H1 (cell line): Measurements from ENCODE around the gene GRM1. TPM values are rescaled to one million over a fixed set of nuclear protein-coding genes. Genes with fewer than 3 reads are reported as not detected.

Experiments
- CTCF ChIA-PET: fragments of 300-600 bp; sonication (Branson Sonifier 250); formaldehyde crosslinking; loops from one replicate; lab custom pipeline; 2021; ENCODE audit not compliant: partially characterized antibody; lab: Charles Lee
- POLR2A ChIA-PET: fragments of 300-600 bp; sonication (Branson Sonifier 250); formaldehyde crosslinking; loops from one replicate; lab custom pipeline; 2021; ENCODE audit warnings: inconsistent platforms; ENCODE audit not compliant: partially characterized antibody; lab: Charles Lee
- DNase-seq, 2 experiments: peaks; one replicate each; pipeline versions ENCODE4 v3.0.0 to v3.0.0-alpha.2; 2010 to 2022; ENCODE audit warnings: low spot score in 2 of 2, low read depth in 1 of 2, mixed read lengths in 1 of 2
- FAIRE-seq: peaks from 2 replicates; lab custom pipeline; 2011; peaks lifted over from hg19 to GRCh38; lab: Jason Lieb, UNC
- H2AFZ ChIP-seq: 2 replicates; pipeline ENCODE4 v1.8.1; 2012; ENCODE audit warnings: low read length, inconsistent platforms
- H2AK5ac ChIP-seq: 2 replicates; pipeline ENCODE4 v1.6.1; 2013; ENCODE audit warnings: low read depth, low read length
- H2BK120ac ChIP-seq: replicated peaks from 2 replicates; pipeline ENCODE3; 2013; ENCODE audit warnings: low read depth, low read length, inconsistent platforms
- H2BK12ac ChIP-seq: 2 replicates; pipeline ENCODE4 v1.6.1; 2013; ENCODE audit warnings: low read depth, low read length
- H2BK15ac ChIP-seq: 2 replicates; pipeline ENCODE4 v1.6.1; 2013; ENCODE audit warnings: low read length
- H2BK20ac ChIP-seq: 2 replicates; pipeline ENCODE4 v1.6.1; 2013; ENCODE audit warnings: low read length
- H2BK5ac ChIP-seq: 2 replicates; pipeline ENCODE4 v1.6.1; 2013; ENCODE audit warnings: low read depth, low read length
- H3K14ac ChIP-seq: 2 replicates; pipeline ENCODE4 v1.6.1; 2013; ENCODE audit warnings: inconsistent platforms; ENCODE audit not compliant: insufficient read length
- H3K18ac ChIP-seq: 2 replicates; pipeline ENCODE4 v1.6.1; 2013; ENCODE audit warnings: low read length; ENCODE audit errors: extremely low read depth
- H3K23ac ChIP-seq: 2 replicates; pipeline ENCODE4 v1.6.1; 2013; ENCODE audit warnings: inconsistent platforms; ENCODE audit not compliant: insufficient read length
- H3K23me2 ChIP-seq: 2 replicates; pipeline ENCODE4 v1.6.1; 2013; ENCODE audit warnings: low read depth, low read length
- H3K27ac ChIP-seq: 2 replicates; pipeline ENCODE4 v1.6.1; 2011; ENCODE audit warnings: low read depth, low read length, inconsistent platforms
- H3K27me3 ChIP-seq, 4 experiments: replicated peaks in 1 of 4; 1 replicate in 1 of 4; 2 replicates in 3 of 4; pipeline versions ENCODE4 v1.6.1 to v1.8.1; 2011 to 2013; ENCODE audit warnings: low read length in 3 of 4, mild to moderate bottlenecking in 3 of 4, inconsistent platforms in 2 of 4, mixed read lengths in 2 of 4, moderate library complexity in 1 of 4; ENCODE audit not compliant: control insufficient read depth in 3 of 4, insufficient read depth in 3 of 4; ENCODE audit errors: extremely low read depth in 1 of 4
- H3K36me3 ChIP-seq, 4 experiments: 2 replicates each; pipeline versions ENCODE4 v1.6.1 to v1.8.1; 2011 to 2013; ENCODE audit warnings: mild to moderate bottlenecking in 4 of 4, low read length in 3 of 4, moderate library complexity in 2 of 4, control low read depth in 1 of 4, inconsistent platforms in 1 of 4; ENCODE audit not compliant: insufficient read depth in 4 of 4, control insufficient read depth in 2 of 4
- H3K4ac ChIP-seq: replicated peaks from 2 replicates; pipeline ENCODE3; 2013; ENCODE audit warnings: low read length, low read depth, mixed read lengths, inconsistent platforms; ENCODE audit not compliant: insufficient read length
- H3K4me1 ChIP-seq, 4 experiments: replicated peaks in 1 of 4; 1 replicate in 1 of 4; 2 replicates in 3 of 4; pipeline versions ENCODE4 v1.6.1 to v1.8.1; 2011 to 2013; ENCODE audit warnings: low read length in 3 of 4, inconsistent platforms in 2 of 4, mixed read lengths in 1 of 4; ENCODE audit not compliant: insufficient read depth in 4 of 4, control insufficient read depth in 3 of 4
- H3K4me2 ChIP-seq, 2 experiments: 2 replicates each; pipeline versions ENCODE4 v1.6.1 to v1.8.1; 2011 to 2013; ENCODE audit warnings: low read depth in 2 of 2, low read length in 2 of 2, control low read depth in 1 of 2, inconsistent platforms in 1 of 2, mild to moderate bottlenecking in 1 of 2; ENCODE audit not compliant: insufficient read depth in 1 of 2
- H3K4me3 ChIP-seq, 4 experiments: fragments of 200-600, 300-600 bp in 1 of 4; sonication (generic), shearing (Covaris generic), sonication (Bioruptor Twin) in 1 of 4; 2 replicates each; pipeline versions ENCODE4 v1.5.1 to v1.8.1; 2011 to 2016; ENCODE audit warnings: low read length in 4 of 4, low read depth in 3 of 4, control low read depth in 2 of 4, inconsistent platforms in 2 of 4, mild to moderate bottlenecking in 2 of 4, mixed read lengths in 1 of 4, moderate library complexity in 1 of 4; ENCODE audit not compliant: insufficient read depth in 2 of 4; ENCODE audit errors: extremely low read depth in 1 of 4
- H3K56ac ChIP-seq: replicated peaks from 2 replicates; pipeline ENCODE3; 2013; ENCODE audit warnings: low read depth, mild to moderate bottlenecking, mixed read lengths, low read length, inconsistent platforms; ENCODE audit not compliant: insufficient read length
- H3K79me1 ChIP-seq: 2 replicates; pipeline ENCODE4 v1.6.1; 2013; ENCODE audit warnings: low read depth, low read length, control low read depth
- H3K79me2 ChIP-seq, 2 experiments: 2 replicates each; pipeline versions ENCODE4 v1.6.1 to v1.8.1; 2012 to 2013; ENCODE audit warnings: low read length in 2 of 2, mild to moderate bottlenecking in 2 of 2, inconsistent platforms in 1 of 2; ENCODE audit not compliant: insufficient read depth in 2 of 2, control insufficient read depth in 1 of 2
- H3K9ac ChIP-seq, 4 experiments: replicated peaks in 1 of 4; 1 replicate in 1 of 4; 2 replicates in 3 of 4; pipeline versions ENCODE4 v1.6.1 to v1.8.1; 2011 to 2013; ENCODE audit warnings: low read depth in 3 of 4, low read length in 3 of 4, control low read depth in 2 of 4, mild to moderate bottlenecking in 2 of 4, moderate library complexity in 2 of 4, inconsistent platforms in 1 of 4; ENCODE audit errors: extremely low read depth in 1 of 4
- H3K9me3 ChIP-seq, 2 experiments: 2 replicates each; pipeline versions ENCODE4 v1.6.1 to v1.8.1; 2012 to 2013; ENCODE audit warnings: mild to moderate bottlenecking in 2 of 2, moderate library complexity in 2 of 2, control low read depth in 1 of 2, inconsistent platforms in 1 of 2, low read depth in 1 of 2, low read length in 1 of 2, mixed read lengths in 1 of 2; ENCODE audit not compliant: insufficient read depth in 2 of 2
- H4K20me1 ChIP-seq, 2 experiments: replicated peaks in 1 of 2; 2 replicates each; pipeline versions ENCODE3 to v1.8.1; 2011 to 2013; ENCODE audit warnings: inconsistent platforms in 2 of 2, low read length in 2 of 2, mild to moderate bottlenecking in 1 of 2; ENCODE audit not compliant: insufficient read depth in 2 of 2, control insufficient read depth in 1 of 2
- H4K5ac ChIP-seq: 2 replicates; pipeline ENCODE4 v1.6.1; 2013; ENCODE audit warnings: low read length, low read depth, mixed read lengths, inconsistent platforms; ENCODE audit not compliant: insufficient read length
- H4K8ac ChIP-seq: 2 replicates; pipeline ENCODE4 v1.8.0; 2013; ENCODE audit warnings: mild to moderate bottlenecking, moderate library complexity, low read length, inconsistent platforms; ENCODE audit not compliant: insufficient read depth; ENCODE audit errors: extremely low read depth
- H4K91ac ChIP-seq: replicated peaks from 2 replicates; pipeline ENCODE3; 2013; ENCODE audit warnings: low read length, mixed read lengths, inconsistent platforms; ENCODE audit not compliant: insufficient read length
- CBX8 ChIP-seq: fragments of 300-800, 300-1000 bp; sonication (generic); IDR thresholded peaks from 2 replicates; pipeline ENCODE4 v1.7.1; 2016; ENCODE audit warnings: low read depth, low read length, borderline replicate concordance
- CEBPB ChIP-seq: IDR thresholded peaks from 2 replicates; pipeline ENCODE4 v1.6.1; 2012; ENCODE audit warnings: low read depth, low read length
- CTBP2 ChIP-seq: IDR thresholded peaks from 2 replicates; pipeline ENCODE4 v1.7.0; 2011; ENCODE audit warnings: borderline replicate concordance, mild to moderate bottlenecking, moderate library complexity, mixed read lengths, low read length; ENCODE audit not compliant: insufficient read depth, insufficient read length
- EGR1 ChIP-seq: IDR thresholded peaks from 2 replicates; pipeline ENCODE4 v1.6.1; 2011; ENCODE audit warnings: low read depth, low read length, borderline replicate concordance
- GTF2F1 ChIP-seq: IDR thresholded peaks from 2 replicates; pipeline ENCODE4 v1.6.1; 2012; ENCODE audit warnings: low read depth, low read length, improper control_type of control experiment, borderline replicate concordance
- KDM5A ChIP-seq: fragments of 200-600 bp; IDR thresholded peaks from 2 replicates; pipeline ENCODE4 v1.7.1; 2012; ENCODE audit warnings: mild to moderate bottlenecking, low read length, inconsistent platforms, mixed read lengths
- NANOG ChIP-seq: IDR thresholded peaks from 2 replicates; pipeline ENCODE4 v1.6.1; 2011; ENCODE audit warnings: low read length, low read depth, mild to moderate bottlenecking, inconsistent platforms; ENCODE audit not compliant: insufficient read depth, poor library complexity, severe bottlenecking
- NRF1 ChIP-seq: IDR thresholded peaks from 2 replicates; pipeline ENCODE4 v1.6.1; 2011; ENCODE audit warnings: mild to moderate bottlenecking, low read depth, low read length, improper control_type of control experiment
- POLR2A ChIP-seq, 2 experiments: IDR thresholded peaks; 1 replicate in 1 of 2; 2 replicates in 1 of 2; pipeline ENCODE4 v1.6.1; 2011; ENCODE audit warnings: low read depth in 2 of 2, low read length in 2 of 2, mild to moderate bottlenecking in 2 of 2; ENCODE audit errors: control extremely low read depth in 1 of 2
- RNF2 ChIP-seq: fragments of 200-900, 300-1000 bp; sonication (generic); IDR thresholded peaks from 2 replicates; pipeline ENCODE4 v1.7.1; 2016; ENCODE audit warnings: borderline replicate concordance, low read depth, mild to moderate bottlenecking, antibody characterized with exemption, low read length; ENCODE audit not compliant: poor library complexity, severe bottlenecking; ENCODE audit errors: missing control alignments
- SIRT6 ChIP-seq: IDR thresholded peaks from one replicate; pipeline ENCODE4 v1.7.1; 2012; ENCODE audit warnings: low read length, inconsistent platforms
- SP4 ChIP-seq: IDR thresholded peaks from 2 replicates; pipeline ENCODE4 v1.6.1; 2012; ENCODE audit warnings: low read length, inconsistent platforms
- TAF7 ChIP-seq: optimal IDR thresholded peaks from 2 replicates; pipeline ENCODE3; 2011; ENCODE audit warnings: low read depth, mild to moderate bottlenecking, inconsistent platforms, low read length, moderate library complexity, borderline replicate concordance
- TBP ChIP-seq: IDR thresholded peaks from 2 replicates; pipeline ENCODE4 v1.6.1; 2011; ENCODE audit warnings: low read depth, low read length, improper control_type of control experiment
- WGBS, 2 experiments: shearing (Covaris generic) in 1 of 2; methylation state at CpG; one replicate each; pipeline versions ENCODE4 v1.1.6 to v1.1.7; 2013 to 2015; ENCODE audit warnings: low lambda C conversion rate in 2 of 2, mixed read lengths in 2 of 2, inconsistent platforms in 1 of 2, low coverage in 1 of 2, missing lambda C conversion rate in 1 of 2; ENCODE audit not compliant: insufficient replicate concordance in 2 of 2, insufficient coverage in 1 of 2, insufficient read length in 1 of 2; ENCODE audit errors: extremely low coverage in 1 of 2, missing lambda C conversion rate in 1 of 2; 5-methylcytosine and 5-hydroxymethylcytosine counted together
- polyA plus RNA-seq, 7 experiments: library from polyadenylated mRNA; depleted of rRNA in 3 of 7; stranded (reverse) in 5 of 7; unstranded in 2 of 7; fragments of >200 nt in 5 of 7; fragments of 200-250 nt in 2 of 7; gene quantifications; 1 replicate in 5 of 7; 2 replicates in 1 of 7; 4 replicates in 1 of 7; pipeline versions ENCODE4 v1.2.1 to v1.2.3, GENCODE V29; 2011 to 2013; ENCODE audit warnings: missing spikeins in 2 of 7, mixed read lengths in 2 of 7
- total RNA-seq: library from RNA; stranded (reverse); fragmentation: NEBNext Ultra II Directional; extraction: Animal tissue kit (Norgen Biotek cat#: 25700); gene quantifications from 2 replicates; pipeline ENCODE4 v1.2.1, GENCODE V29; 2021
- TF ChIP-seq, protein P1 (sequence below): IDR thresholded peaks from 2 replicates; pipeline ENCODE4 v1.6.1; 2012; ENCODE audit warnings: inconsistent platforms

Gene GRM1
- total and polyA plus RNA-seq, 2 of the 8 experiments (the other 6 are each of a cell fraction or from before 2014, with no cell fraction given) = 0.15 to 1.3 TPM

- Histone ChIP-seq H3K79me1 (no peaks in the 10 kb centered on the region), H3K27ac (no peak overlapping the region), H3K56ac (no peak overlapping the region), H3K4me3 (no peak overlapping the region), H3K36me3 (no peaks in the 10 kb centered on the region), H4K5ac (no peak overlapping the region), H3K4ac (no peak overlapping the region), H2AK5ac (no peak overlapping the region), H3K9ac (no peak overlapping the region), H3K18ac (no peak overlapping the region), H2BK20ac (no peak overlapping the region), H3K23ac (no peak overlapping the region), H2BK120ac (no peak overlapping the region), H3K9me3 (no peaks in the 10 kb centered on the region), H4K91ac (no peak overlapping the region), H3K27me3 (no peaks in the 10 kb centered on the region), H2BK12ac (no peak overlapping the region), H4K8ac (no peak overlapping the region), H2BK5ac (no peak overlapping the region), H3K14ac (no peak overlapping the region), H2BK15ac (no peak overlapping the region), H4K20me1 (no peaks in the 10 kb centered on the region), H2AFZ (no peak overlapping the region), H3K4me2 (no peak overlapping the region), H3K4me1 (no peaks in the 10 kb centered on the region), H3K23me2 (no peaks in the 10 kb centered on the region), H3K79me2 (no peaks in the 10 kb centered on the region)
- CTCF ChIA-PET = interaction anchor here (0.6 to 0.8 kb wide), 2 partner anchors 26 to 177 kb away, joined by 3 read pairs; no protein-coding TSS in a partner anchor
- POLR2A ChIA-PET = no interaction called here
- 88% methylated on average over 1 of the region's 1 CpG; no CpG with 5 or more reads in 1 of the 2 experiments for WGBS, 2 experiments
- DNase-seq (no peak), FAIRE-seq (no peak)
- TF ChIP-seq CTBP2 (no peak), SP4 (no peak), GTF2F1 (no peak), CEBPB (no peak), TAF7 (no peak), RNF2 (no peak), EGR1 (no peak), TBP (no peak), CBX8 (no peak), NRF1 (no peak), POLR2A (IDR thresholded peaks at IDR 0.05; ENCODE audit: control extremely low read depth in 1 of 2, low read depth in 2 of 2, low read length in 2 of 2) (no peak), KDM5A (no peak), NANOG (no peak), SIRT6 (no peak)
- TF ChIP-seq, protein P1, sequence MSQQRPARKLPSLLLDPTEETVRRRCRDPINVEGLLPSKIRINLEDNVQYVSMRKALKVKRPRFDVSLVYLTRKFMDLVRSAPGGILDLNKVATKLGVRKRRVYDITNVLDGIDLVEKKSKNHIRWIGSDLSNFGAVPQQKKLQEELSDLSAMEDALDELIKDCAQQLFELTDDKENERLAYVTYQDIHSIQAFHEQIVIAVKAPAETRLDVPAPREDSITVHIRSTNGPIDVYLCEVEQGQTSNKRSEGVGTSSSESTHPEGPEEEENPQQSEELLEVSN = no peak
These were observed 263.6 kb downstream of the GRM1 start for GRCh38 chr6:146292506-146292905.
